A673 (cell line): ENCODE results near the gene FRMPD1.

Experiments used
- EZH2 ChIP-seq: fragments of 200-600 bp; sonication (generic); IDR thresholded peaks from 2 replicates; pipeline ENCODE4 v1.6.1; 2017; ENCODE audit warnings: borderline replicate concordance, low read depth, mild to moderate bottlenecking, mixed read lengths, antibody characterized with exemption, low read length; ENCODE audit not compliant: poor library complexity, severe bottlenecking
- TF ChIP-seq, protein P1 (sequence below): fragments of 300-800, 200-600 bp; sonication (generic); conservative IDR thresholded peaks from 2 replicates; pipeline ENCODE4 v1.5.1; 2017; ENCODE audit warnings: low read depth, mild to moderate bottlenecking, antibody characterized with exemption, low read length, moderate library complexity, mixed read lengths

DNA sequence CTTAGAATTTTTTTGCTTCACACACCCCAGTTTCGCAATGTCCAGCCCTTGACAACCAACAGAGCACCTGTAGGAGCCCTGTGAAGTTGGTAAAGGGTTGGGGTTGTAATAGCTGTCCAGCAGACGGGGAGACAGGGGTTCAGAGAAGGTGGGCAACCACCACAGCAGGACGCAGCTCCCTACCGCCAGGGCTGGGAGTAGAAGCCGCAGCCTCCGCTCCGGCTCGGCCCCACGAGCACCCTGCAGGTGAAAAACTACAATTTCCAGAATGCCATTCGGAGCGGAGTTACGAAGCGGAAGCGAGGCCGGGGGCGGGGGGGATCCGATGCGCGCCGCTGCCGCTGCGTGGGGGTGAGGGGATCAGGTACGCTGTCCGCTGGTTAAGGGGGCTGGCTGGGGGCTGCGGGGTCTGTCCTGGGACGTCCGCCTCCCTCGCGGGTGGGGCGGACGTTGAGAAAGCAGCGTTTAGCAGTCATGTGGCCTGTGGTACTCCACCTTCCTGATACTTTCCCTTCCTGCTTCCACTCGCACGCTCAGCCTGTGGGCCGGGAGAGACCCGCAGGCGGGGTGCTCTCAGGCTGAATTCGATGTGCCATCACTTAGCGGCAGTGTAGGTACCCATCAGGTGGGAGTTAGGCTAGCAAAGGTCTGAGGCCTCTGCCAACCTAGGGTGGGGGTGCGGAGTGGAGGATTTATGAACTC, 102.9 kb downstream of the FRMPD1 start, which contains the start of gene TRMT10B:
- TF ChIP-seq, protein P1, sequence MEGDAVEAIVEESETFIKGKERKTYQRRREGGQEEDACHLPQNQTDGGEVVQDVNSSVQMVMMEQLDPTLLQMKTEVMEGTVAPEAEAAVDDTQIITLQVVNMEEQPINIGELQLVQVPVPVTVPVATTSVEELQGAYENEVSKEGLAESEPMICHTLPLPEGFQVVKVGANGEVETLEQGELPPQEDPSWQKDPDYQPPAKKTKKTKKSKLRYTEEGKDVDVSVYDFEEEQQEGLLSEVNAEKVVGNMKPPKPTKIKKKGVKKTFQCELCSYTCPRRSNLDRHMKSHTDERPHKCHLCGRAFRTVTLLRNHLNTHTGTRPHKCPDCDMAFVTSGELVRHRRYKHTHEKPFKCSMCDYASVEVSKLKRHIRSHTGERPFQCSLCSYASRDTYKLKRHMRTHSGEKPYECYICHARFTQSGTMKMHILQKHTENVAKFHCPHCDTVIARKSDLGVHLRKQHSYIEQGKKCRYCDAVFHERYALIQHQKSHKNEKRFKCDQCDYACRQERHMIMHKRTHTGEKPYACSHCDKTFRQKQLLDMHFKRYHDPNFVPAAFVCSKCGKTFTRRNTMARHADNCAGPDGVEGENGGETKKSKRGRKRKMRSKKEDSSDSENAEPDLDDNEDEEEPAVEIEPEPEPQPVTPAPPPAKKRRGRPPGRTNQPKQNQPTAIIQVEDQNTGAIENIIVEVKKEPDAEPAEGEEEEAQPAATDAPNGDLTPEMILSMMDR, result no peak
- TF ChIP-seq EZH2, result no peak
